ENCODE measurements around the gene ZNF608. TPM values are rescaled to one million over a fixed set of nuclear protein-coding genes. Genes with fewer than 3 reads are reported as not detected.

Gene ZNF608
- total RNA-seq, 1 experiment from 2014 or later, result 0.95 TPM

DNA sequence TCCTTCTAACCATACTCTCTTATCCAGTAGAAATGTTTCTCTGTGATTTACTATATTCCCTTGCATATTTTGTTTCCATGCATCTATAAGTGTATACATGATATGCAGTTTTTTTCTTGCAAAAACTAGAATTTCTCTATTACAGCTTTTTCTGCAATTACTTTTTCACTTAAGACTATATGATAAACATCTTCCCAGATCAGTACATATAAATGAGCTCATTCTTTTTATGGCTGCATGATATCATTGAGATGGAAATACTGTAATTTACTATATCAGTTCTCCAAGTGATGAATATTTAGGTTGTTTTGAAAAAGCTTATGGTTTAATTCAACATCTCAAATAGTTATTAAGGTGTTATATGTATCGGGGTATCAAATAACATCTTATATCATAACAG, 18.1 kb upstream of the ZNF608 start:
- BruUV-seq (replicated peaks), result no TSS peak
- Histone ChIP-seq H3K4me1 (ENCODE audit: insufficient read depth, low read length) (no peaks in the 10 kb centered on the region; the same call in 1 of the 2 replicates), H3K79me2 (ENCODE audit: low read length) (no peaks in the 10 kb centered on the region), H3F3A (ENCODE audit: low read length, unreplicated experiment) (no peaks in the 10 kb centered on the region), H3K9ac (ENCODE audit: low read length) (no peak overlapping the region), H3K4me2 (ENCODE audit: low read length) (no peak overlapping the region), H4K20me1 (ENCODE audit: low read length) (no peaks in the 10 kb centered on the region), H3K4me3 (ENCODE audit: low read length) (no peak overlapping the region), H3K27me3 (ENCODE audit: low read length) (no peaks in the 10 kb centered on the region), H3K9me3 (ENCODE audit: low read length) (no peaks in the 10 kb centered on the region), H3K36me3 (ENCODE audit: low read depth, low read length) (no peaks in the 10 kb centered on the region), H3K27ac (ENCODE audit: low read length) (no peak overlapping the region), H3K9me2 (replicated peaks; ENCODE audit: low read length) (no peaks in the 10 kb centered on the region), H2AFZ (ENCODE audit: low read length) (no peak overlapping the region)
- TF ChIP-seq EZH2 (IDR thresholded peaks at IDR 0.05; ENCODE audit: low read length, unreplicated experiment), result no peak
- TF ChIP-seq, protein P1, sequence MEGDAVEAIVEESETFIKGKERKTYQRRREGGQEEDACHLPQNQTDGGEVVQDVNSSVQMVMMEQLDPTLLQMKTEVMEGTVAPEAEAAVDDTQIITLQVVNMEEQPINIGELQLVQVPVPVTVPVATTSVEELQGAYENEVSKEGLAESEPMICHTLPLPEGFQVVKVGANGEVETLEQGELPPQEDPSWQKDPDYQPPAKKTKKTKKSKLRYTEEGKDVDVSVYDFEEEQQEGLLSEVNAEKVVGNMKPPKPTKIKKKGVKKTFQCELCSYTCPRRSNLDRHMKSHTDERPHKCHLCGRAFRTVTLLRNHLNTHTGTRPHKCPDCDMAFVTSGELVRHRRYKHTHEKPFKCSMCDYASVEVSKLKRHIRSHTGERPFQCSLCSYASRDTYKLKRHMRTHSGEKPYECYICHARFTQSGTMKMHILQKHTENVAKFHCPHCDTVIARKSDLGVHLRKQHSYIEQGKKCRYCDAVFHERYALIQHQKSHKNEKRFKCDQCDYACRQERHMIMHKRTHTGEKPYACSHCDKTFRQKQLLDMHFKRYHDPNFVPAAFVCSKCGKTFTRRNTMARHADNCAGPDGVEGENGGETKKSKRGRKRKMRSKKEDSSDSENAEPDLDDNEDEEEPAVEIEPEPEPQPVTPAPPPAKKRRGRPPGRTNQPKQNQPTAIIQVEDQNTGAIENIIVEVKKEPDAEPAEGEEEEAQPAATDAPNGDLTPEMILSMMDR (conservative IDR thresholded peaks at IDR 0.05; ENCODE audit: low read depth, low read length), result no peak
- no peak for TF ChIP-seq EZH2phosphoT487 (IDR thresholded peaks at IDR 0.05; ENCODE audit: borderline replicate concordance, low read length)
- DNase-seq, result no peak
- ChIA-PET CTCF (no interaction called here), POLR2A (ENCODE audit: unreplicated experiment) (interaction anchor here (0.6 kb wide), 1 partner anchor 17 kb away, joined by 19 read pairs; no protein-coding TSS in a partner anchor)
- intact Hi-C loops (cut with micrococcal nuclease), result no loop called here
- no peak for ATAC-seq

- no peaks in the 10 kb centered on the region; the same call in 1 of the 2 replicates for H3K4me1 ChIP-seq (ENCODE audit: insufficient read depth, low read length)
- POLR2A ChIA-PET (ENCODE audit: unreplicated experiment), result no interaction called here
- H3K4me2 ChIP-seq (ENCODE audit: low read length), result no peak overlapping the region
- CTCF ChIA-PET, result interaction anchor here (0.6 kb wide), 1 partner anchor 1075 kb away, joined by 3 read pairs; no protein-coding TSS in a partner anchor
- no peak overlapping the region for H3K9ac ChIP-seq (ENCODE audit: low read length)
- BruUV-seq (replicated peaks), result no TSS peak
- no peaks in the 10 kb centered on the region for H3K36me3 ChIP-seq (ENCODE audit: low read depth, low read length)
- no peaks in the 10 kb centered on the region for H4K20me1 ChIP-seq (ENCODE audit: low read length)
- H3F3A ChIP-seq (ENCODE audit: low read length, unreplicated experiment), result no peaks in the 10 kb centered on the region
- TF ChIP-seq EZH2 (IDR thresholded peaks at IDR 0.05; ENCODE audit: low read length, unreplicated experiment) (no peak), EZH2phosphoT487 (IDR thresholded peaks at IDR 0.05; ENCODE audit: borderline replicate concordance, low read length) (no peak)
- TF ChIP-seq, protein P1 (conservative IDR thresholded peaks at IDR 0.05; ENCODE audit: low read depth, low read length), result no peak
- H3K4me3 ChIP-seq (ENCODE audit: low read length), result no peak overlapping the region
- H3K9me3 ChIP-seq (ENCODE audit: low read length), result no peaks in the 10 kb centered on the region
- H3K79me2 ChIP-seq (ENCODE audit: low read length), result no peaks in the 10 kb centered on the region
- DNase-seq, result no peak
- no peaks in the 10 kb centered on the region for H3K27me3 ChIP-seq (ENCODE audit: low read length)
- H3K9me2 ChIP-seq (replicated peaks; ENCODE audit: low read length), result no peaks in the 10 kb centered on the region
- H3K27ac ChIP-seq (ENCODE audit: low read length), result no peak overlapping the region
- intact Hi-C loops (cut with micrococcal nuclease), result no loop called here
- no peak for ATAC-seq
- H2AFZ ChIP-seq (ENCODE audit: low read length), result no peak overlapping the region
Measured at GRCh38 chr5:124761010-124761409, 14.6 kb upstream of the ZNF608 start.

GRCh38 chr5:124760608-124761007, 14.2 kb upstream of the ZNF608 start:
- intact Hi-C loops (cut with micrococcal nuclease), result no loop called here
- CTCF ChIA-PET, result interaction anchor here (0.6 kb wide), 1 partner anchor 1075 kb away, joined by 3 read pairs; no protein-coding TSS in a partner anchor

More at GRCh38 chr5:124760608-124761007, 14.2 kb upstream of the ZNF608 start:
- Histone ChIP-seq H3K79me2 (ENCODE audit: low read length) (no peaks in the 10 kb centered on the region), H2AFZ (ENCODE audit: low read length) (no peak overlapping the region), H3K9me3 (ENCODE audit: low read length) (no peaks in the 10 kb centered on the region), H3F3A (ENCODE audit: low read length, unreplicated experiment) (no peaks in the 10 kb centered on the region), H3K9ac (ENCODE audit: low read length) (no peak overlapping the region), H3K36me3 (ENCODE audit: low read depth, low read length) (no peaks in the 10 kb centered on the region), H3K4me3 (ENCODE audit: low read length) (no peak overlapping the region), H3K27me3 (ENCODE audit: low read length) (no peaks in the 10 kb centered on the region), H3K27ac (ENCODE audit: low read length) (no peak overlapping the region), H3K4me1 (ENCODE audit: insufficient read depth, low read length) (no peaks in the 10 kb centered on the region; the same call in 1 of the 2 replicates), H3K9me2 (replicated peaks; ENCODE audit: low read length) (no peaks in the 10 kb centered on the region), H4K20me1 (ENCODE audit: low read length) (no peaks in the 10 kb centered on the region), H3K4me2 (ENCODE audit: low read length) (no peak overlapping the region)
- POLR2A ChIA-PET (ENCODE audit: unreplicated experiment), result no interaction called here
- no TSS peak for BruUV-seq (replicated peaks)
- ATAC-seq (no peak), DNase-seq (no peak)
- no peak for TF ChIP-seq EZH2phosphoT487 (IDR thresholded peaks at IDR 0.05; ENCODE audit: borderline replicate concordance, low read length)

Data from PC-3 (cell line).